PC-9 (cell line): ENCODE results near the gene HADH. TPM values are rescaled to one million over a fixed set of nuclear protein-coding genes. Genes with fewer than 3 reads are reported as not detected.

Experiments used
- BruUV-seq: library from RNA; stranded (reverse); fragments of 400-500 nt; replicated peaks from 2 replicates; lab custom pipeline; 2021; lab: Mats Ljungman, UMichigan
- CTCF ChIA-PET: fragments of 300-600 bp; sonication (Branson Sonifier 250); formaldehyde crosslinking; loops from one replicate; lab custom pipeline; 2022; ENCODE audit warnings: antibody characterized with exemption; lab: Charles Lee
- POLR2A ChIA-PET: fragments of 300-600 bp; sonication (Branson Sonifier 250); formaldehyde crosslinking; loops from one replicate; lab custom pipeline; 2022; ENCODE audit warnings: antibody characterized with exemption; ENCODE audit not compliant: unreplicated experiment; lab: Charles Lee
- DNase-seq, 2 experiments: peaks; one replicate each; pipeline versions ENCODE4 v3.0.0 to v3.0.0-alpha.2; 2015 to 2022; ENCODE audit warnings: mixed read lengths in 1 of 2
- H2AFZ ChIP-seq: fragments of 200-600 bp; sonication (generic); 2 replicates; pipeline ENCODE4 v1.8.1; 2017; ENCODE audit warnings: antibody characterized with exemption
- H3F3A ChIP-seq: fragments of 200-600 bp; sonication (generic); 2 replicates; pipeline ENCODE4 v1.8.1; 2017; ENCODE audit warnings: antibody characterized with exemption, mild to moderate bottlenecking, low read depth; ENCODE audit not compliant: insufficient read depth
- H3K27ac ChIP-seq: fragments of 200-600 bp; sonication (generic); 2 replicates; pipeline ENCODE4 v1.6.1; 2016; ENCODE audit warnings: mixed run types
- H3K27me3 ChIP-seq: fragments of 200-600 bp; sonication (generic); 2 replicates; pipeline ENCODE4 v1.6.1; 2016; ENCODE audit warnings: low read depth, mixed run types; ENCODE audit not compliant: insufficient read depth
- H3K36me3 ChIP-seq: fragments of 200-600 bp; sonication (generic); 2 replicates; pipeline ENCODE4 v1.6.1; 2016; ENCODE audit warnings: low read depth, mixed run types
- H3K4me1 ChIP-seq: fragments of 200-600 bp; sonication (generic); replicated peaks from 2 replicates; pipeline ENCODE4 v1.6.1; 2016; ENCODE audit warnings: mixed run types; ENCODE audit not compliant: insufficient read depth
- H3K4me2 ChIP-seq: fragments of 200-600 bp; sonication (generic); 2 replicates; pipeline ENCODE4 v1.6.1; 2017; ENCODE audit warnings: mixed run types
- H3K4me3 ChIP-seq: fragments of 200-600 bp; sonication (generic); 2 replicates; pipeline ENCODE4 v1.6.1; 2016; ENCODE audit warnings: mixed run types
- H3K79me2 ChIP-seq: fragments of 200-600 bp; sonication (generic); 2 replicates; pipeline ENCODE4 v1.6.1; 2017; ENCODE audit warnings: low read depth, mixed run types
- H3K9me2 ChIP-seq: fragments of 200-600 bp; sonication (generic); 2 replicates; pipeline ENCODE4 v1.8.1; 2017; ENCODE audit warnings: mild to moderate bottlenecking; ENCODE audit not compliant: insufficient read depth
- H3K9me3 ChIP-seq: fragments of 200-600 bp; sonication (generic); 2 replicates; pipeline ENCODE4 v1.8.1; 2016; ENCODE audit warnings: low read depth; ENCODE audit not compliant: insufficient read depth
- H4K20me1 ChIP-seq: fragments of 200-600 bp; sonication (generic); 2 replicates; pipeline ENCODE4 v1.8.1; 2017; ENCODE audit not compliant: insufficient read depth
- CTCF ChIP-seq: fragments of 200-600 bp; sonication (generic); conservative IDR thresholded peaks from 2 replicates; pipeline ENCODE4 v1.6.1; 2017; ENCODE audit warnings: mixed run types, antibody characterized with exemption, mild to moderate bottlenecking, moderate library complexity
- EZH2 ChIP-seq: fragments of 200-600 bp; sonication (generic); IDR thresholded peaks from 2 replicates; pipeline ENCODE4 v1.8.0; 2017; ENCODE audit warnings: antibody characterized with exemption, low read depth
- intact Hi-C: fragments of 100-400 bp; cut with micrococcal nuclease; formaldehyde crosslinking; loops from one replicate; pipeline ENCODE4 v1.10.0; 2022; ENCODE audit not compliant: unreplicated experiment
- total RNA-seq: library from RNA; stranded (reverse); gene quantifications from 2 replicates; pipeline ENCODE4 v1.2.3, GENCODE V29; 2021

HADH gene
- total RNA-seq, 1 experiment from 2014 or later = 45.0 TPM

- CTCF ChIA-PET = no interaction called here
- no peaks in the 10 kb centered on the region for H3F3A ChIP-seq
- BruUV-seq = no TSS peak
- H3K27ac ChIP-seq = no peak overlapping the region
- H3K9me3 ChIP-seq = no peaks in the 10 kb centered on the region
- H3K4me3 ChIP-seq = no peak overlapping the region
- POLR2A ChIA-PET = no interaction called here
- no peaks in the 10 kb centered on the region for H3K36me3 ChIP-seq
- no peaks in the 10 kb centered on the region for H4K20me1 ChIP-seq
- H3K27me3 ChIP-seq = no peaks in the 10 kb centered on the region
- no peak for DNase-seq
- no peak for TF ChIP-seq CTCF
- TF ChIP-seq EZH2 = no peak
- intact Hi-C loops = no loop called here
- H2AFZ ChIP-seq = no peak overlapping the region
- H3K4me1 ChIP-seq = no peaks in the 10 kb centered on the region
- no peaks in the 10 kb centered on the region for H3K79me2 ChIP-seq
- no peak overlapping the region for H3K4me2 ChIP-seq
- no peaks in the 10 kb centered on the region for H3K9me2 ChIP-seq
These were observed 63.0 kb downstream of the HADH start for GRCh38 chr4:108052558-108053120.

GRCh38 chr4:108053251-108053711, 63.6 kb downstream of the HADH start:
- no peaks in the 10 kb centered on the region for H3K79me2 ChIP-seq
- no peaks in the 10 kb centered on the region for H3K9me3 ChIP-seq
- no TSS peak for BruUV-seq
- H3K4me2 ChIP-seq = no peak overlapping the region
- H3F3A ChIP-seq = no peaks in the 10 kb centered on the region
- H3K4me3 ChIP-seq = no peak overlapping the region
- H3K4me1 ChIP-seq = 0 out of 2 replicates have a peak, but pooled peaks cover under 1% of the 10 kb centered on the region
- intact Hi-C loops = no loop called here
- H3K36me3 ChIP-seq = no peaks in the 10 kb centered on the region
- no peaks in the 10 kb centered on the region for H3K9me2 ChIP-seq
- POLR2A ChIA-PET = no interaction called here
- no peak overlapping the region for H3K27ac ChIP-seq
- CTCF ChIA-PET = no interaction called here
- DNase-seq = no peak
- H4K20me1 ChIP-seq = no peaks in the 10 kb centered on the region
- H2AFZ ChIP-seq = no peak overlapping the region
- TF ChIP-seq CTCF (no peak), EZH2 (no peak)
- H3K27me3 ChIP-seq = no peaks in the 10 kb centered on the region

GRCh38 chr4:108054025-108054638, 64.4 kb downstream of the HADH start:
- H2AFZ ChIP-seq = no peak overlapping the region
- H3K36me3 ChIP-seq = no peaks in the 10 kb centered on the region
- POLR2A ChIA-PET = no interaction called here
- H3F3A ChIP-seq = no peaks in the 10 kb centered on the region
- DNase-seq = no peak
- no peaks in the 10 kb centered on the region for H4K20me1 ChIP-seq
- H3K9me2 ChIP-seq = no peaks in the 10 kb centered on the region
- intact Hi-C loops = no loop called here
- H3K27me3 ChIP-seq = no peaks in the 10 kb centered on the region
- BruUV-seq = no TSS peak
- no peak overlapping the region for H3K4me2 ChIP-seq
- H3K9me3 ChIP-seq = no peaks in the 10 kb centered on the region
- H3K79me2 ChIP-seq = no peaks in the 10 kb centered on the region
- CTCF ChIA-PET = no interaction called here
- no peak overlapping the region for H3K27ac ChIP-seq
- H3K4me1 ChIP-seq = peaks cover 9% of the 10 kb centered on the region; the same call in 1 of the 2 replicates
- TF ChIP-seq EZH2 (no peak), CTCF (no peak)
- H3K4me3 ChIP-seq = no peak overlapping the region
